ENCODE measurements around the gene C4orf50. TPM values are rescaled to one million over a fixed set of nuclear protein-coding genes. Genes with fewer than 3 reads are reported as not detected.

Gene C4orf50
- total and polyA plus RNA-seq, 2 experiments from 2014 or later = 0.06 to 0.31 TPM

- H3K9me3 Mint-ChIP-seq = no peaks in the 10 kb centered on the region; the same call in 2 of the 3 replicates
- H3K27ac Mint-ChIP-seq = no peak overlapping the region
- no peak for DNase-seq (ENCODE audit: low spot score)
- no peak overlapping the region for H3K27ac ChIP-seq (ENCODE audit: low read depth)
- H4K20me1 ChIP-seq (replicated peaks; ENCODE audit: insufficient read depth) = no peaks in the 10 kb centered on the region
- no peaks in the 10 kb centered on the region for H3F3A ChIP-seq (replicated peaks; ENCODE audit: low read depth)
- no peaks in the 10 kb centered on the region for H3K36me3 ChIP-seq (ENCODE audit: insufficient read depth)
- H3K4me1 ChIP-seq (ENCODE audit: insufficient read depth) = no peaks in the 10 kb centered on the region
- TF ChIP-seq JUNB (IDR thresholded peaks at IDR 0.05; ENCODE audit: unreplicated experiment) = no peak
- H3K4me3 Mint-ChIP-seq = no peak overlapping the region
- H3K4me2 ChIP-seq = no peak overlapping the region
- ATAC-seq = no peak
- H3K27me3 Mint-ChIP-seq (ENCODE audit: insufficient read depth, low read depth, poor library complexity) = peaks cover 8% of the 10 kb centered on the region
- no peaks in the 10 kb centered on the region; the same call in 2 of the 3 replicates for H3K4me1 Mint-ChIP-seq
- no peaks in the 10 kb centered on the region for H3K9me2 ChIP-seq (ENCODE audit: insufficient read depth)
- no peak overlapping the region for H2AFZ ChIP-seq
- no peaks in the 10 kb centered on the region for H3K79me2 ChIP-seq (replicated peaks; ENCODE audit: insufficient read depth)
- no peak overlapping the region for H3K4me3 ChIP-seq
- no peaks in the 10 kb centered on the region for H3K27me3 ChIP-seq (ENCODE audit: insufficient read depth)
- no peaks in the 10 kb centered on the region for H3K36me3 Mint-ChIP-seq (ENCODE audit: low read depth)
Measured at GRCh38 chr4:5999356-5999755, 18.9 kb downstream of the C4orf50 start.

- no peak for TF ChIP-seq ZNF462 (CRISPR knock-in tag; IDR thresholded peaks at IDR 0.05)
- peak; percentile 98 to 99 for TF ChIP-seq CTCF (conservative IDR thresholded peaks at IDR 0.05; ENCODE audit: low read depth in 2 of 2)
- TF ChIP-seq ZNF114 (CRISPR knock-in tag; IDR thresholded peaks at IDR 0.05) = no peak
- TF ChIP-seq EZH2phosphoT487 (IDR thresholded peaks at IDR 0.05; ENCODE audit: unreplicated experiment) = no peak
- 0 out of 2 replicates have a peak, but pooled peaks have one; percentile 8 for TF ChIP-seq CREB1 (CRISPR knock-in tag; IDR thresholded peaks at IDR 0.05; ENCODE audit: low read depth)
- TF ChIP-seq JUNB (IDR thresholded peaks at IDR 0.05; ENCODE audit: unreplicated experiment) = no peak
- Histone ChIP-seq H2AFZ (no peak overlapping the region), H3K27me3 (ENCODE audit: insufficient read depth) (no peaks in the 10 kb centered on the region), H3K9me2 (ENCODE audit: insufficient read depth) (no peaks in the 10 kb centered on the region), H3K4me1 (ENCODE audit: insufficient read depth) (no peaks in the 10 kb centered on the region), H3K36me3 (ENCODE audit: insufficient read depth) (no peaks in the 10 kb centered on the region), H3K4me3 (no peak overlapping the region), H3F3A (replicated peaks; ENCODE audit: low read depth) (no peaks in the 10 kb centered on the region), H4K20me1 (replicated peaks; ENCODE audit: insufficient read depth) (no peaks in the 10 kb centered on the region), H3K79me2 (replicated peaks; ENCODE audit: insufficient read depth) (no peaks in the 10 kb centered on the region), H3K4me2 (no peak overlapping the region), H3K27ac (ENCODE audit: low read depth) (no peak overlapping the region)
- Mint-ChIP-seq H3K4me1 (no peaks in the 10 kb centered on the region; the same call in 2 of the 3 replicates), H3K36me3 (ENCODE audit: low read depth) (no peaks in the 10 kb centered on the region), H3K27ac (no peak overlapping the region), H3K9me3 (no peaks in the 10 kb centered on the region; the same call in 2 of the 3 replicates), H3K27me3 (ENCODE audit: insufficient read depth, low read depth, poor library complexity) (peaks cover 8% of the 10 kb centered on the region), H3K4me3 (no peak overlapping the region)
- ATAC-seq (peak; percentile 90), DNase-seq (ENCODE audit: low spot score) (peak; percentile 85)
Measured at GRCh38 chr4:5998333-5998936, 19.8 kb downstream of the C4orf50 start.

Measured in GM23338 (cell line).